ENCODE measurements around the gene ZNF483. TPM values are rescaled to one million over a fixed set of nuclear protein-coding genes. Genes with fewer than 3 reads are reported as not detected.
"Not testable (repeated sequence)": the region's sequence is repeated elsewhere in the genome, so short reads cannot be mapped to it uniquely, and the experiment has no call there.

ZNF483 gene
- polyA plus RNA-seq, 1 donor (not counting 4 experiments of a cell fraction or from before 2014, with no cell fraction given), result 0.90 TPM

DNA sequence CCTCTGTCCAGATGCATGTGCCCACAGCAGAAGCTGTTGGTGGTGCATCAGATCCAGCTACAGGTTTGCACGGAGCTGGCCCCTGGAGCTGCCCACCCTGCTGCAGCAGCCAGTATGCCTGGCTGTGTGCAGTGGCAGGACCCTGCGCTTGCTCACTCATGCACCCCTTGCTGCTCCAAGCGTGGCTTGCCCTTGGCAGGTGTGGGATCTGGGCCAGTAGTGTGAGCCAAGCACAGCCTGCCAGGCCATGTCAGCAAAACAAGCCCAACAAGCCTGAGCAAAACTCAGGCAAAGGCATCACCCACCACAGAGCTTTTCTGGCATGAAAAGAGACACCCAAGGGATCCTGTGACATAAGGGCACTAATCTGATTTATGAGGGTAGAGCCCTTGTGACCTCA lies 22.5 kb upstream of the ZNF483 start:
- no peaks in the 10 kb centered on the region for H3K36me3 ChIP-seq (ENCODE audit: control insufficient read depth in 2 of 2, extremely low read depth in 1 of 2, insufficient read depth in 2 of 2, low read length in 2 of 2)
- no peak overlapping the region for H3K9ac ChIP-seq (ENCODE audit: control insufficient read depth, extremely low read depth, insufficient read depth, low read length)
- no peak overlapping the region for H2AFZ ChIP-seq (ENCODE audit: control insufficient read depth, low read length)
- no peak overlapping the region for H3K4me3 ChIP-seq (ENCODE audit: control insufficient read depth in 2 of 3, extremely low read depth in 1 of 3, insufficient read depth in 2 of 3, low read depth in 1 of 3, low read length in 3 of 3)
- no peaks in the 10 kb centered on the region for H3K27me3 ChIP-seq (ENCODE audit: control insufficient read depth, extremely low read depth, insufficient read depth, low read length)
- FAIRE-seq, result no peak
- H3K9me3 ChIP-seq (ENCODE audit: control insufficient read depth, low read depth, low read length), result no peaks in the 10 kb centered on the region
- no peaks in the 10 kb centered on the region for H4K20me1 ChIP-seq (ENCODE audit: control insufficient read depth, extremely low read depth, insufficient read depth, low read length)
- no peaks in the 10 kb centered on the region for H3K9me1 ChIP-seq (ENCODE audit: control insufficient read depth, extremely low read depth, insufficient read depth, low read length)
- no peak for DNase-seq (ENCODE audit: low read depth, low spot score)
- TF ChIP-seq, protein P1, sequence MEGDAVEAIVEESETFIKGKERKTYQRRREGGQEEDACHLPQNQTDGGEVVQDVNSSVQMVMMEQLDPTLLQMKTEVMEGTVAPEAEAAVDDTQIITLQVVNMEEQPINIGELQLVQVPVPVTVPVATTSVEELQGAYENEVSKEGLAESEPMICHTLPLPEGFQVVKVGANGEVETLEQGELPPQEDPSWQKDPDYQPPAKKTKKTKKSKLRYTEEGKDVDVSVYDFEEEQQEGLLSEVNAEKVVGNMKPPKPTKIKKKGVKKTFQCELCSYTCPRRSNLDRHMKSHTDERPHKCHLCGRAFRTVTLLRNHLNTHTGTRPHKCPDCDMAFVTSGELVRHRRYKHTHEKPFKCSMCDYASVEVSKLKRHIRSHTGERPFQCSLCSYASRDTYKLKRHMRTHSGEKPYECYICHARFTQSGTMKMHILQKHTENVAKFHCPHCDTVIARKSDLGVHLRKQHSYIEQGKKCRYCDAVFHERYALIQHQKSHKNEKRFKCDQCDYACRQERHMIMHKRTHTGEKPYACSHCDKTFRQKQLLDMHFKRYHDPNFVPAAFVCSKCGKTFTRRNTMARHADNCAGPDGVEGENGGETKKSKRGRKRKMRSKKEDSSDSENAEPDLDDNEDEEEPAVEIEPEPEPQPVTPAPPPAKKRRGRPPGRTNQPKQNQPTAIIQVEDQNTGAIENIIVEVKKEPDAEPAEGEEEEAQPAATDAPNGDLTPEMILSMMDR (optimal IDR thresholded peaks at IDR 0.05 in 1 of 3, IDR thresholded peaks at IDR 0.05 in 1 of 3, conservative IDR thresholded peaks at IDR 0.05 in 1 of 3; ENCODE audit: extremely low read depth in 1 of 3, insufficient read depth in 2 of 3, low read length in 3 of 3), result no peak
- no peak for TF ChIP-seq EZH2 (IDR thresholded peaks at IDR 0.05; ENCODE audit: low read length)
- H3K79me2 ChIP-seq (ENCODE audit: control insufficient read depth, insufficient read depth, low read length), result no peaks in the 10 kb centered on the region
- H3K27ac ChIP-seq (ENCODE audit: control insufficient read depth, insufficient read depth, low read length), result no peak overlapping the region
- dilution Hi-C loops (cut with MboI; ENCODE audit: extremely low pct_ligation_motif_present, low sequenced_read_pairs), result no loop called here
- no peak overlapping the region for H3K4me2 ChIP-seq (ENCODE audit: control insufficient read depth, extremely low read depth, insufficient read depth, low read depth, low read length)
- no peaks in the 10 kb centered on the region for H3K4me1 ChIP-seq (ENCODE audit: control insufficient read depth, extremely low read depth, insufficient read depth, low read length)

- FAIRE-seq; H3K9me3 ChIP-seq (ENCODE audit: control insufficient read depth, low read depth, low read length); H3K79me2 ChIP-seq (ENCODE audit: control insufficient read depth, insufficient read depth, low read length); dilution Hi-C loops (cut with MboI; ENCODE audit: extremely low pct_ligation_motif_present, low sequenced_read_pairs); H3K9me1 ChIP-seq (ENCODE audit: control insufficient read depth, extremely low read depth, insufficient read depth, low read length); DNase-seq (ENCODE audit: low read depth, low spot score); H3K27me3 ChIP-seq (ENCODE audit: control insufficient read depth, extremely low read depth, insufficient read depth, low read length); H4K20me1 ChIP-seq (ENCODE audit: control insufficient read depth, extremely low read depth, insufficient read depth, low read length); H3K36me3 ChIP-seq (ENCODE audit: control insufficient read depth in 2 of 2, extremely low read depth in 1 of 2, insufficient read depth in 2 of 2, low read length in 2 of 2); H2AFZ ChIP-seq (ENCODE audit: control insufficient read depth, low read length); H3K9ac ChIP-seq (ENCODE audit: control insufficient read depth, extremely low read depth, insufficient read depth, low read length); H3K27ac ChIP-seq (ENCODE audit: control insufficient read depth, insufficient read depth, low read length); H3K4me2 ChIP-seq (ENCODE audit: control insufficient read depth, extremely low read depth, insufficient read depth, low read depth, low read length); H3K4me3 ChIP-seq (ENCODE audit: control insufficient read depth in 2 of 3, extremely low read depth in 1 of 3, insufficient read depth in 2 of 3, low read depth in 1 of 3, low read length in 3 of 3): not testable (repeated sequence)
- peaks cover 13% of the 10 kb centered on the region for H3K4me1 ChIP-seq (ENCODE audit: control insufficient read depth, extremely low read depth, insufficient read depth, low read length)
Observed at GRCh38 chr9:111511581-111511980, 13.4 kb upstream of the ZNF483 start.

DNA sequence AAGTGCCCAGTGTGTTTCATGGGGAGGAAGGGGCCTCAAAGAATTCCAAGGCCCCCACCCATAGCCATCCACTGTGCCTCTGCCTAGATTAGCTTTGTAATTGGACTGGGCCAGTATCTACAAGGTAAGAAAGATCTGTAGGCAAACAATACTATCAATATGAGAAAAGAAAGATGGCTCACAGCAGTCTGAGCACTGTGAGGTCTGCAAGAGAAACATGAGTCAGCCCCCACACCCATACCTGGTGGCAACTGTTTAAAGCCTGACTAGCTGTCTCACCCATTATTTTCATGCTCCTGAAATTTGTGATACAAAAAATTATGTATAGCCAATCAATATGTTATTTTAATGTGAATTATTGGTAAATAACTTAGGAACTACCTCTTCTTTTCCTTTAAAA lies 10.0 kb upstream of the ZNF483 start:
- Histone ChIP-seq H4K20me1 (ENCODE audit: control insufficient read depth, extremely low read depth, insufficient read depth, low read length) (no peaks in the 10 kb centered on the region), H3K4me2 (ENCODE audit: control insufficient read depth, extremely low read depth, insufficient read depth, low read depth, low read length) (peak overlapping the region; percentile 59), H3K79me2 (ENCODE audit: control insufficient read depth, insufficient read depth, low read length) (no peaks in the 10 kb centered on the region), H3K27ac (ENCODE audit: control insufficient read depth, insufficient read depth, low read length) (peak overlapping the region; percentile 65), H3K27me3 (ENCODE audit: control insufficient read depth, extremely low read depth, insufficient read depth, low read length) (no peaks in the 10 kb centered on the region), H3K9me3 (ENCODE audit: control insufficient read depth, low read depth, low read length) (no peaks in the 10 kb centered on the region), H3K9ac (ENCODE audit: control insufficient read depth, extremely low read depth, insufficient read depth, low read length) (no peak overlapping the region), H3K4me1 (ENCODE audit: control insufficient read depth, extremely low read depth, insufficient read depth, low read length) (peaks cover 13% of the 10 kb centered on the region), H2AFZ (ENCODE audit: control insufficient read depth, low read length) (peak overlapping the region; percentile 79), H3K9me1 (ENCODE audit: control insufficient read depth, extremely low read depth, insufficient read depth, low read length) (no peaks in the 10 kb centered on the region), H3K4me3 (ENCODE audit: control insufficient read depth in 2 of 3, extremely low read depth in 1 of 3, insufficient read depth in 2 of 3, low read depth in 1 of 3, low read length in 3 of 3) (no peak overlapping the region), H3K36me3 (ENCODE audit: control insufficient read depth in 2 of 2, extremely low read depth in 1 of 2, insufficient read depth in 2 of 2, low read length in 2 of 2) (no peaks in the 10 kb centered on the region)
- TF ChIP-seq, protein P1 (optimal IDR thresholded peaks at IDR 0.05 in 1 of 3, IDR thresholded peaks at IDR 0.05 in 1 of 3, conservative IDR thresholded peaks at IDR 0.05 in 1 of 3; ENCODE audit: extremely low read depth in 1 of 3, insufficient read depth in 2 of 3, low read length in 3 of 3), result no peak
- no peak for TF ChIP-seq EZH2 (IDR thresholded peaks at IDR 0.05; ENCODE audit: low read length)
- FAIRE-seq, result peak; percentile 41
- no peak for DNase-seq (ENCODE audit: low read depth, low spot score)
- dilution Hi-C loops (cut with MboI; ENCODE audit: extremely low pct_ligation_motif_present, low sequenced_read_pairs), result no loop called here

Measured in keratinocyte (primary cell).